Gastrocnemius medialis (tissue), 4 donors: ENCODE results near the gene SLC6A18. TPM values are rescaled to one million over a fixed set of nuclear protein-coding genes. Genes with fewer than 3 reads are reported as not detected.
"Not testable (repeated sequence)": the region's sequence is repeated elsewhere in the genome, so short reads cannot be mapped to it uniquely, and the experiment has no call there.

Experiments
- ATAC-seq, 2 donors: fragments of 150-250 bp; one replicate each; pipeline ENCODE4 v1.9.1; 2016
- DNase-seq, 2 donors: peaks; one replicate each; pipeline ENCODE4 v3.0.0-alpha.2; 2019
- H3K27ac ChIP-seq, 4 donors: fragments of 200-600 bp; sonication (generic); 1 replicate in 1 of 4; 2 replicates in 3 of 4; pipeline ENCODE4 v1.5.1; 2016 to 2018; ENCODE audit warnings: mild to moderate bottlenecking in 2 of 4, moderate library complexity in 1 of 4
- H3K27me3 ChIP-seq, 3 donors: fragments of 200-600 bp; sonication (generic) in 2 of 3; 1 replicate in 1 of 3; 2 replicates in 2 of 3; pipeline versions ENCODE4 v1.5.1 to v1.6.0; 2016 to 2019; ENCODE audit warnings: mild to moderate bottlenecking in 1 of 3, moderate library complexity in 1 of 3
- H3K36me3 ChIP-seq, 2 donors: fragments of 200-600 bp; sonication (generic) in 1 of 2; one replicate each; pipeline ENCODE4 v1.5.1; 2017 to 2018
- H3K4me1 ChIP-seq, 2 donors: fragments of 200-600 bp; sonication (generic) in 1 of 2; one replicate each; pipeline ENCODE4 v1.5.1; 2016 to 2017; ENCODE audit warnings: mild to moderate bottlenecking in 2 of 2
- H3K4me3 ChIP-seq, 4 donors: fragments of 200-600 bp; sonication (generic) in 3 of 4; 1 replicate in 1 of 4; 2 replicates in 3 of 4; pipeline ENCODE4 v1.5.1; 2016 to 2019; ENCODE audit warnings: mild to moderate bottlenecking in 2 of 4
- H3K9me3 ChIP-seq, 3 donors: fragments of 200-600 bp; sonication (generic) in 2 of 3; 1 replicate in 1 of 3; 2 replicates in 2 of 3; pipeline ENCODE4 v1.5.1; 2016 to 2019
- POLR2A ChIP-seq, 2 donors: fragments of 450-650 bp; IDR thresholded peaks; one replicate each; pipeline ENCODE4 v1.6.1; 2017; ENCODE audit warnings: antibody characterized with exemption in 2 of 2, mild to moderate bottlenecking in 2 of 2, moderate library complexity in 2 of 2
- in situ Hi-C, 4 donors: fragments of 200-750 bp; cut with MboI; loops; one replicate each; pipeline versions ENCODE4 v1.15.0 to v1.8.0; 2017; ENCODE audit warnings: low sequenced_read_pairs in 4 of 4
- intact Hi-C: fragments of 100-400 bp; cut with DNase I; formaldehyde crosslinking; loops from one replicate; pipeline ENCODE4 v1.15.1; 2023; ENCODE audit warnings: low total_unique reads
- total RNA-seq, 4 donors: library from RNA; depleted of rRNA; stranded (reverse); fragments of >200 nt; gene quantifications; one replicate each; pipeline versions ENCODE4 v1.1.0 to v1.2.3, GENCODE V29; 2016
- TF ChIP-seq, protein P1 (sequence below), 5 experiments: fragments of 450-650 bp in 3 of 5; fragments of 200-600 bp in 2 of 5; sonication (generic) in 2 of 5; IDR thresholded peaks in 4 of 5; conservative IDR thresholded peaks in 1 of 5; 1 replicate in 4 of 5; 2 replicates in 1 of 5; pipeline ENCODE4 v1.5.1; 2016 to 2019; ENCODE audit warnings: antibody characterized with exemption in 5 of 5, mild to moderate bottlenecking in 3 of 5, moderate library complexity in 3 of 5

Gene SLC6A18
- total RNA-seq, 4 donors from 2014 or later = not detected

DNA sequence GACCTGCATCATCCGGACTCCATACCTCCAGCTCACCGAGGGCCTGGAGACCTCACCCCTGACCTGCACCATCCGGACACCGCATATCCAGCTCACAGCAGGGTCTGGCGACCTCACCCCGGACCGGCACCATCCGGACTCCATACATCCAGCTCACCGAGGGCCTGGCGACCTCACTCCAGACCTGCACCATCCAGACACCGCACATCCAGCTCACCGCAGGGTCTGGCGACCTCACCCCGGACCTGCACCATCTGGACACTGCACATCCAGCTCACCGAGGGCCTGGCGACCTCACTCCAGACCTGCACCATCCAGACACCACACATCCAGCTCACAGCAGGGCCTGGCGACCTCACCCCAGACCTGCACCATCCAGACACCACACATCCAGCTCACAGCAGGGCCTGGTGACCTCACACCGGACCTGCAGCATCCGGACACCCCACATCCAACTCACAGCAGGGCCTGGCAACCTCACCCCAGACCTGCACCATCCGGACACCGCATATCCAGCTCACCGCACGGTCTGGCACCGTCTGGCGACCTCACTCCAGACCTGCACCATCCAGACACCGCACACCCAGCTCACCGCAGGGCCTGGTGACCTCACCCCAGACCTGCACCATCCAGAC is 59.3 kb downstream of the SLC6A18 start:
- H3K4me1 ChIP-seq, in situ Hi-C loops, H3K27me3 ChIP-seq, H3K9me3 ChIP-seq, H3K27ac ChIP-seq, ATAC-seq, DNase-seq, intact Hi-C loops, H3K4me3 ChIP-seq, H3K36me3 ChIP-seq: not testable (repeated sequence)

DNA sequence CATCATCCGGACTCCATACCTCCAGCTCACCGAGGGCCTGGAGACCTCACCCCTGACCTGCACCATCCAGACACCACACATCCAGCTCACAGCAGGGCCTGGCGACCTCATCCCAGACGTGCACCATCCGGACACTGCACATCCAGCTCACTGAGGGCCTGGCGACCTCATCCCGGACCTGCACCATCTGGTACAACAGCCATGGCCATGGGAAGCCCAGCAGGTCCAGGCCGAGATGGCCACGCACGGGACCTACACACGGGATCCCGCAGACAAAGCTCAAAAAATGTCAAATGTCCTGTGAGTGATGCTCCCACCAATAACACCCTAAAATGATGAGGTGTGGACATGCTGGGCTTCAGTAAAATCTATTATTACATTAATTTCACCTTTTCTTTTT is 60.0 kb downstream of the SLC6A18 start:
- TF ChIP-seq, protein P1, sequence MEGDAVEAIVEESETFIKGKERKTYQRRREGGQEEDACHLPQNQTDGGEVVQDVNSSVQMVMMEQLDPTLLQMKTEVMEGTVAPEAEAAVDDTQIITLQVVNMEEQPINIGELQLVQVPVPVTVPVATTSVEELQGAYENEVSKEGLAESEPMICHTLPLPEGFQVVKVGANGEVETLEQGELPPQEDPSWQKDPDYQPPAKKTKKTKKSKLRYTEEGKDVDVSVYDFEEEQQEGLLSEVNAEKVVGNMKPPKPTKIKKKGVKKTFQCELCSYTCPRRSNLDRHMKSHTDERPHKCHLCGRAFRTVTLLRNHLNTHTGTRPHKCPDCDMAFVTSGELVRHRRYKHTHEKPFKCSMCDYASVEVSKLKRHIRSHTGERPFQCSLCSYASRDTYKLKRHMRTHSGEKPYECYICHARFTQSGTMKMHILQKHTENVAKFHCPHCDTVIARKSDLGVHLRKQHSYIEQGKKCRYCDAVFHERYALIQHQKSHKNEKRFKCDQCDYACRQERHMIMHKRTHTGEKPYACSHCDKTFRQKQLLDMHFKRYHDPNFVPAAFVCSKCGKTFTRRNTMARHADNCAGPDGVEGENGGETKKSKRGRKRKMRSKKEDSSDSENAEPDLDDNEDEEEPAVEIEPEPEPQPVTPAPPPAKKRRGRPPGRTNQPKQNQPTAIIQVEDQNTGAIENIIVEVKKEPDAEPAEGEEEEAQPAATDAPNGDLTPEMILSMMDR (IDR thresholded peaks at IDR 0.05 in 4 of 5, conservative IDR thresholded peaks at IDR 0.05 in 1 of 5) = no peak
- no peak for TF ChIP-seq POLR2A (IDR thresholded peaks at IDR 0.05)
- no peak overlapping the region for H3K4me3 ChIP-seq
- H3K4me1 ChIP-seq = no peaks in the 10 kb centered on the region
- no peaks in the 10 kb centered on the region for H3K9me3 ChIP-seq
- DNase-seq (no peak), ATAC-seq (no peak)
- intact Hi-C loops (no loop called here), in situ Hi-C loops (no loop called here)
- no peaks in the 10 kb centered on the region for H3K36me3 ChIP-seq
- no peak overlapping the region for H3K27ac ChIP-seq
- H3K27me3 ChIP-seq = no peaks in the 10 kb centered on the region

DNA sequence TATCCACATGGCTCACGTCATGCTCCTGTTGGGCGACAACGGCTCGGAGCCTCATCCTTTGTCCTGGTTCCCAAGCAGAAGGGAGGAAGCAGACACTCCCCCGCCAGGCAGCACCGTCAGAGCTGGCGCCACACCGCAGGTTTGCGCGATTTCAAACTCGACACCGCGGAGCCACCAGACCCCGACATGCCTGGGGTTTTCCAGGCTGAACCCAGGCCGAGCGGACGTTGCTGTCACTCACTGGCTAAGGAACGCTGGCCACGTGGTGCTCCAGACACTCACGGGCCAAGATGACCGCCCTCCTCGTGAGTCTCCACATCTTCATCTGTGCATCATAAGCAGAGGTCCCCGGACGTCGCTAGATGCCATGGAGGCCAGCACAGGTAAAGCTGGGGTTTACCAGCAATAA is 60.7 kb downstream of the SLC6A18 start:
- no peak overlapping the region for H3K27ac ChIP-seq
- no peaks in the 10 kb centered on the region for H3K36me3 ChIP-seq
- ATAC-seq (no peak), DNase-seq (no peak)
- H3K27me3 ChIP-seq = no peaks in the 10 kb centered on the region
- in situ Hi-C loops = no loop called here
- no peaks in the 10 kb centered on the region for H3K4me1 ChIP-seq
- no peak overlapping the region for H3K4me3 ChIP-seq
- TF ChIP-seq, protein P1 (IDR thresholded peaks at IDR 0.05 in 4 of 5, conservative IDR thresholded peaks at IDR 0.05 in 1 of 5) = no peak
- no peak for TF ChIP-seq POLR2A (IDR thresholded peaks at IDR 0.05)
- intact Hi-C loops = no loop called here
- H3K9me3 ChIP-seq = no peaks in the 10 kb centered on the region

DNA sequence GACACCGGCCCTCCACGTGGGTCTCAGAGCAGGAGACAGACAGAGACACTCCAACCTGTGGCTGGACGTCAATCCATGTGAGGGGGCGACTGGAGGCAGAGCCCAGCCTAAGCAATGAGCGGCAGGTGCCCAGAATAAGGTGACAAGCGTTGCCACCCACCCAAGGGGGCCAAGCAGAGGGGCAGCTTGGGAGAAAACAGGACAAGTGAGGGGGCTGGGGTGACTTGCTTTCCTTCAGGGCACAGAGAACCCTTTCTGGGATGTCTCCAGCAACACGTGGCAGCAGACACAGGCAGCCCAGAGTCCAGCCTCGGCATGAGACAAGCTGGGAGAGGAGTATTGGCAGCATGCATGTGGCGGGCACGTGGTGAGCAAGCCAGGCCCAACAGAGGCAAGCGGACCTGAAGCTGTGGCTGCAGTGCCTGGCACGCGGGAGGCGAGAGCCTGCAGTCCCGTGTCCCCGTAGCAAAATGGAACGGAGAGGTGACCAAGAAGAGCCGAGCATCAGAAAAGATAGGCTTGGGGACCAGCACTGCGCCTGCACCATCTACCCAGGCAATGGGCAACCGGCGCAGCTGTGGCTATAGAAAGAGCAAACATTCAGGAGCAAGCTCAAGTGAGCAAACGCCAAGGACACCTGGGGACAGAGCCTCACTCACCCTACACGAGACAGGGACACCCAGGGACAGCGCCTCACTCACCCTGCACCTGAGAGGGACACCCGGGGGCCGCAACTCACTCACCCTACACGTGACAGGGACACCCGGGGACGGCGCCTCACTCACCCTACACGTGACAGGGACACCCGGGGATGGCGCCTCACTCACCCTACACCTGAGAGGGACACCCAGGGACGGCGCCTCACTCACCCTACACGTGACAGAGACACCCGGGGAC is 63.5 kb downstream of the SLC6A18 start:
- no peaks in the 10 kb centered on the region for H3K9me3 ChIP-seq
- in situ Hi-C loops (no loop called here), intact Hi-C loops (no loop called here)
- no peaks in the 10 kb centered on the region for H3K4me1 ChIP-seq
- DNase-seq (no peak), ATAC-seq (no peak)
- H3K4me3 ChIP-seq = no peak overlapping the region
- peaks cover 0 to 12% (median 0%) of the 10 kb centered on the region in 3 donors for H3K27me3 ChIP-seq
- TF ChIP-seq, protein P1 (IDR thresholded peaks at IDR 0.05 in 4 of 5, conservative IDR thresholded peaks at IDR 0.05 in 1 of 5) = no peak
- no peak for TF ChIP-seq POLR2A (IDR thresholded peaks at IDR 0.05)
- no peaks in the 10 kb centered on the region for H3K36me3 ChIP-seq
- H3K27ac ChIP-seq = no peak overlapping the region

DNA sequence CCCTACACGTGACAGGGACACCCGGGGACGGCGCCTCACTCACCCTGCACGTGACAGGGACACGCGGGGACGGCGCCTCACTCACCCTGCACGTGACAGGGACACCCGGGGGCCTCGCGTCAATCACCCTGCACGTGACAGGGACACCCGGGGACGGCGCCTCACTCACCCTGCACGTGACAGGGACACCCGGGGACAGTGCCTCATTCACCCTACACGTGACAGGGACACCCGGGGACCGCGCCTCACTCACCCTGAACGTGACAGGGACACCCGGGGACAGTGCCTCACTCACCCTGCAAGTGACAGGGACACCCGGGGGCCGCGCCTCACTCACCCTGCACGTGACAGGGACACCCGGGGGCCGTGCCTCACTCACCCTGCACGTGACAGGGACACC is 64.4 kb downstream of the SLC6A18 start:
- in situ Hi-C loops, H3K4me3 ChIP-seq, ATAC-seq, H3K36me3 ChIP-seq, DNase-seq, intact Hi-C loops, H3K27ac ChIP-seq, H3K4me1 ChIP-seq, H3K9me3 ChIP-seq: not testable (repeated sequence)
- H3K27me3 ChIP-seq = peaks cover 4 to 20% (median 6%) of the 10 kb centered on the region in 3 donors

DNA sequence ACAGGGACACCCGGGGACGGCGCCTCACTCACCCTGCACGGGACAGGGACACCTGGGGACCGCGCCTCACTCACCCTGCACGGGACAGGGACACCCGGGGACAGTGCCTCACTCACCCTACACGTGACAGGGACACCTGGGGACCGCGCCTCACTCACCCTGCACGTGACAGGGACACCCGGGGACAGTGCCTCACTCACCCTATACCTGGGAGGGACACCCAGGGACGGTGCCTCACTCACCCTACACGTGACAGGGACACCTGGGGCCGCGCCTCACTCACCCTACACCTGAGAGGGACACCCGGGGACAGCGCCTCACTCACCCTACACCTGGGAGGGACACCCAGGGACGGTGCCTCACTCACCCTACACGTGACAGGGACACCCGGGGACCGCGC is 65.8 kb downstream of the SLC6A18 start:
- intact Hi-C loops, H3K9me3 ChIP-seq, ATAC-seq, H3K36me3 ChIP-seq, H3K4me3 ChIP-seq, in situ Hi-C loops, DNase-seq, H3K27ac ChIP-seq, H3K4me1 ChIP-seq: not testable (repeated sequence)
- peaks cover 8 to 31% (median 16%) of the 10 kb centered on the region in 3 donors for H3K27me3 ChIP-seq
